ENCODE measurements around the gene TMEM255A. TPM values are rescaled to one million over a fixed set of nuclear protein-coding genes. Genes with fewer than 3 reads are reported as not detected.
"Not testable (repeated sequence)": the region's sequence is repeated elsewhere in the genome, so short reads cannot be mapped to it uniquely, and the experiment has no call there.

Gene TMEM255A
- total RNA-seq, 4 donors from 2014 or later = 0.20 to 2.9 (median 0.67) TPM; not detected in 1

GRCh38 chrX:120350450-120351138 lies 39.3 kb upstream of the TMEM255A start:
- WGBS, 2 donors = 68% methylated on average over 4 of the region's 4 CpGs
- DNase-seq = no peak
- Histone ChIP-seq H3K27me3 (no peaks in the 10 kb centered on the region), H3K36me3 (no peaks in the 10 kb centered on the region), H3K4me1 (no peaks in the 10 kb centered on the region), H3K27ac (no peak overlapping the region), H3K4me3 (replicated peaks in 1 of 3) (no peak overlapping the region), H3K9me3 (no peaks in the 10 kb centered on the region)
- TF ChIP-seq, protein P1, sequence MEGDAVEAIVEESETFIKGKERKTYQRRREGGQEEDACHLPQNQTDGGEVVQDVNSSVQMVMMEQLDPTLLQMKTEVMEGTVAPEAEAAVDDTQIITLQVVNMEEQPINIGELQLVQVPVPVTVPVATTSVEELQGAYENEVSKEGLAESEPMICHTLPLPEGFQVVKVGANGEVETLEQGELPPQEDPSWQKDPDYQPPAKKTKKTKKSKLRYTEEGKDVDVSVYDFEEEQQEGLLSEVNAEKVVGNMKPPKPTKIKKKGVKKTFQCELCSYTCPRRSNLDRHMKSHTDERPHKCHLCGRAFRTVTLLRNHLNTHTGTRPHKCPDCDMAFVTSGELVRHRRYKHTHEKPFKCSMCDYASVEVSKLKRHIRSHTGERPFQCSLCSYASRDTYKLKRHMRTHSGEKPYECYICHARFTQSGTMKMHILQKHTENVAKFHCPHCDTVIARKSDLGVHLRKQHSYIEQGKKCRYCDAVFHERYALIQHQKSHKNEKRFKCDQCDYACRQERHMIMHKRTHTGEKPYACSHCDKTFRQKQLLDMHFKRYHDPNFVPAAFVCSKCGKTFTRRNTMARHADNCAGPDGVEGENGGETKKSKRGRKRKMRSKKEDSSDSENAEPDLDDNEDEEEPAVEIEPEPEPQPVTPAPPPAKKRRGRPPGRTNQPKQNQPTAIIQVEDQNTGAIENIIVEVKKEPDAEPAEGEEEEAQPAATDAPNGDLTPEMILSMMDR (IDR thresholded peaks at IDR 0.05) = no peak
- no peak for TF ChIP-seq POLR2A (IDR thresholded peaks at IDR 0.05)
- intact Hi-C loops (cut with DNase I) = no loop called here

DNA sequence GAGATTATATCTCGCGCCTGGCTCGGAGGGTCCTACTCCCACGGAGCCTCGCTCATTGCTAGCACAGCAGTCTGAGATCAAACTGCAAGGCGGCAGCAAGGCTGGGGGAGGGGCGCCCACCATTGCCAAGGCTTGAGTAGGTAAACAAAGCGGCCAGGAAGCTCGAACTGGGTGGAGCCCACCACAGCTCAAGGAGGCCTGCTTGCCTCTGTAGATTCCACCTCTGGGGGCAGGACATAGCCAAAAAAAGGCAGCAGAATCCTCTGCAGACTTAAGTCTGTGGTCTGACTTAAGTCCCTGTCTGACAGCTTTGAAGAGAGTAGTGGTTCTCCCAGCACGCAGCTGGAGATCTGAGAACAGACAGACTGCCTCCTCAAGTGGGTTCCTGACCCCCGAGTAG lies 33.3 kb upstream of the TMEM255A start:
- intact Hi-C loops (cut with DNase I); H3K4me3 ChIP-seq (replicated peaks in 1 of 3); H3K36me3 ChIP-seq; H3K27me3 ChIP-seq; H3K4me1 ChIP-seq; H3K27ac ChIP-seq; H3K9me3 ChIP-seq; DNase-seq: not testable (repeated sequence)
- 86 to 88% methylated on average over 6 to 9 of the region's 11 CpGs for WGBS, 2 donors

GRCh38 chrX:120336899-120337298 lies 25.6 kb upstream of the TMEM255A start:
- no peak for DNase-seq

GRCh38 chrX:120335289-120335688 lies 24.0 kb upstream of the TMEM255A start:
- no peak for DNase-seq
- Histone ChIP-seq H3K27me3 (no peaks in the 10 kb centered on the region), H3K27ac (no peak overlapping the region), H3K36me3 (no peaks in the 10 kb centered on the region), H3K4me1 (no peaks in the 10 kb centered on the region), H3K9me3 (no peaks in the 10 kb centered on the region), H3K4me3 (replicated peaks in 1 of 3) (no peak overlapping the region)
- intact Hi-C loops (cut with DNase I) = no loop called here
- TF ChIP-seq, protein P1 (IDR thresholded peaks at IDR 0.05) = no peak
- TF ChIP-seq POLR2A (IDR thresholded peaks at IDR 0.05) = no peak
- WGBS, 2 donors = 77 to 80% methylated on average over 2 of the region's 2 CpGs

More at GRCh38 chrX:120336899-120337298, 25.6 kb upstream of the TMEM255A start:
- no peak overlapping the region for H3K27ac ChIP-seq
- H3K9me3 ChIP-seq = no peaks in the 10 kb centered on the region
- no peaks in the 10 kb centered on the region for H3K36me3 ChIP-seq
- H3K27me3 ChIP-seq = no peaks in the 10 kb centered on the region
- no peaks in the 10 kb centered on the region for H3K4me1 ChIP-seq
- TF ChIP-seq POLR2A (IDR thresholded peaks at IDR 0.05) = no peak
- TF ChIP-seq, protein P1 (IDR thresholded peaks at IDR 0.05) = no peak
- intact Hi-C loops (cut with DNase I) = no loop called here
- H3K4me3 ChIP-seq (replicated peaks in 1 of 3) = no peak overlapping the region

DNA sequence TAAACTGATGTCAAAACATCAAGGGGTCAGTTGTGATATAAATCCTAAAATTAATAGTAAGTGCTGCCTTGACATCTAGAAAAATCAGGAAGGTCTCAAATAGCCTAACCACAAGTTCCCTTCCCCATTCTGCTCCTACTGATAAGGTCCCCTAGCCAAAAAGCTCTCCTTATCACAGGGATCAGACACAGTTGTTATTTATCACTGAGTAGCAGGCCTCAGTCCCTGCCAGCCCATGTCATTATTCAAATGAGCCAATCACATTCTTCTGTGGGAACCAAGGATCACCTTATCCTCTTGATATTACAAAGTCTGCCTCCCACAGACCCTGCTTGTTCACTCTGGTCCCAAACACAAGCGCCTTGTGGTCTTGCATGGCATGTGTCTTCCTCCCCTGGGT lies 23.3 kb upstream of the TMEM255A start:
- H3K4me3 ChIP-seq (replicated peaks in 1 of 3) = no peak overlapping the region
- H3K9me3 ChIP-seq = no peaks in the 10 kb centered on the region
- H3K4me1 ChIP-seq = no peaks in the 10 kb centered on the region
- WGBS, 2 donors = 83% methylated on average over 1 of the region's 1 CpG
- no peak for DNase-seq
- no peaks in the 10 kb centered on the region for H3K27me3 ChIP-seq
- no peak overlapping the region for H3K27ac ChIP-seq
- intact Hi-C loops (cut with DNase I) = no loop called here
- TF ChIP-seq, protein P1 (IDR thresholded peaks at IDR 0.05) = no peak
- no peak for TF ChIP-seq POLR2A (IDR thresholded peaks at IDR 0.05)
- H3K36me3 ChIP-seq = no peaks in the 10 kb centered on the region
